Measurements from ENCODE around the gene UBR1. TPM values are rescaled to one million over a fixed set of nuclear protein-coding genes. Genes with fewer than 3 reads are reported as not detected.

Gene UBR1
- total RNA-seq, 4 donors from 2014 or later, result 32.6 to 57.4 (median 39.3) TPM

- TF ChIP-seq CTCF (IDR thresholded peaks at IDR 0.05; ENCODE audit: low read depth), result no peak
Observed at GRCh38 chr15:42986693-42987342, 119.0 kb downstream of the UBR1 start.

GRCh38 chr15:42984493-42985034 is 121.3 kb downstream of the UBR1 start:
- TF ChIP-seq CTCF (IDR thresholded peaks at IDR 0.05; ENCODE audit: low read depth), result no peak

- TF ChIP-seq CTCF (IDR thresholded peaks at IDR 0.05; ENCODE audit: low read depth), result no peak
Observed at GRCh38 chr15:42974202-42974862, 131.5 kb downstream of the UBR1 start.

GRCh38 chr15:42973114-42973513 is 132.7 kb downstream of the UBR1 start:
- no peak for TF ChIP-seq CTCF (IDR thresholded peaks at IDR 0.05; ENCODE audit: low read depth)

GRCh38 chr15:42971830-42972229 is 134.0 kb downstream of the UBR1 start:
- no peak for TF ChIP-seq CTCF (IDR thresholded peaks at IDR 0.05; ENCODE audit: low read depth)

GRCh38 chr15:42964476-42964875 is 141.4 kb downstream of the UBR1 start:
- no peak for TF ChIP-seq CTCF (IDR thresholded peaks at IDR 0.05; ENCODE audit: low read depth)

- TF ChIP-seq CTCF (IDR thresholded peaks at IDR 0.05; ENCODE audit: low read depth), result no peak
Observed at GRCh38 chr15:42955518-42955917, 150.3 kb downstream of the UBR1 start.

All from subcutaneous adipose tissue (tissue), 4 donors.